ENCODE measurements around the gene SCYGR2.

The SCYGR2 gene

GRCh38 chr2:227617316-227618230, 18.9 kb downstream of the SCYGR2 start, which contains the start of gene SCYGR4:
SCYGR4 (plus strand) TSS chr2:227617498; CDS start chr2:227617498, 0 bp downstream.
- TF ChIP-seq CTCF (IDR thresholded peaks at IDR 0.05; ENCODE audit: low read depth, low read length): no peak
- H3K4me3 ChIP-seq (ENCODE audit: low read depth, low read length): no peak within 1 kb of the TSS

GRCh38 chr2:227623226-227623625, 24.5 kb downstream of the SCYGR2 start:
- no peak overlapping the region for H3K4me3 ChIP-seq (ENCODE audit: low read depth, low read length)
- no peak for TF ChIP-seq CTCF (IDR thresholded peaks at IDR 0.05; ENCODE audit: low read depth, low read length)

GRCh38 chr2:227625420-227625819, 26.7 kb downstream of the SCYGR2 start:
- TF ChIP-seq CTCF (IDR thresholded peaks at IDR 0.05; ENCODE audit: low read depth, low read length): no peak
- H3K4me3 ChIP-seq (ENCODE audit: low read depth, low read length): no peak overlapping the region

GRCh38 chr2:227626580-227627151, 28.0 kb downstream of the SCYGR2 start:
- TF ChIP-seq CTCF (IDR thresholded peaks at IDR 0.05; ENCODE audit: low read depth, low read length): no peak
- H3K4me3 ChIP-seq (ENCODE audit: low read depth, low read length): no peak overlapping the region

GRCh38 chr2:227627769-227628168, 29.1 kb downstream of the SCYGR2 start:
- no peak overlapping the region for H3K4me3 ChIP-seq (ENCODE audit: low read depth, low read length)
- no peak for TF ChIP-seq CTCF (IDR thresholded peaks at IDR 0.05; ENCODE audit: low read depth, low read length)

- no peak overlapping the region for H3K4me3 ChIP-seq (ENCODE audit: low read depth, low read length)
- no peak for TF ChIP-seq CTCF (IDR thresholded peaks at IDR 0.05; ENCODE audit: low read depth, low read length)
These were observed 30.7 kb downstream of the SCYGR2 start for GRCh38 chr2:227629435-227629834.

- TF ChIP-seq CTCF (IDR thresholded peaks at IDR 0.05; ENCODE audit: low read depth, low read length): no peak
- no peak overlapping the region for H3K4me3 ChIP-seq (ENCODE audit: low read depth, low read length)
These were observed 31.6 kb downstream of the SCYGR2 start for GRCh38 chr2:227630322-227630721.

All from WI38 (cell line).